Islet of Langerhans (tissue), 1 donor: ENCODE measurements around the gene ZNF407.

Experiments used
- FAIRE-seq: peaks from one replicate; lab custom pipeline; 2011; peaks lifted over from hg19 to GRCh38; lab: Jason Lieb, UNC

ZNF407 gene

GRCh38 chr18:74976331-74976909, 378.8 kb downstream of the ZNF407 start:
- no peak for FAIRE-seq

DNA sequence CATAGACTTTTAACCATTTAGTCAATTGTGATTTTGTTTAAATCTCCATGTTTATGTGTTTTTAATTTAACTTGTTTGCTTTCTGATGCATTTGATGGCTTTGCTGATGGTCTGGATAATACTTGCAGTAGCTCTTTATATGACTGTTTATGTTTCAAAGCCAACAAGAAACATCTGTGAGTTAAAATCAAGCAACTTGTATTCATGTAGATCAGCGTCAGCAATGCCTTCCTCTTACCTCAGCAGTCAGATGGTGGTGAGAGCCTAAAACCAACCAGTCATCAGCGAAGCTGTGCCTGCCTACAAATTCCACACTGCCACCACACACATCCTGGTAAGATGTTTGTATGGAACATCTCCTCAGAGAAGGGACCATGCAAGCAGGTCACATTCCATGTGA, 379.4 kb downstream of the ZNF407 start:
- FAIRE-seq = no peak

- no peak for FAIRE-seq
Measured at GRCh38 chr18:74980669-74981068, 383.0 kb downstream of the ZNF407 start.

GRCh38 chr18:74981476-74981875, 383.8 kb downstream of the ZNF407 start:
- FAIRE-seq = no peak

DNA sequence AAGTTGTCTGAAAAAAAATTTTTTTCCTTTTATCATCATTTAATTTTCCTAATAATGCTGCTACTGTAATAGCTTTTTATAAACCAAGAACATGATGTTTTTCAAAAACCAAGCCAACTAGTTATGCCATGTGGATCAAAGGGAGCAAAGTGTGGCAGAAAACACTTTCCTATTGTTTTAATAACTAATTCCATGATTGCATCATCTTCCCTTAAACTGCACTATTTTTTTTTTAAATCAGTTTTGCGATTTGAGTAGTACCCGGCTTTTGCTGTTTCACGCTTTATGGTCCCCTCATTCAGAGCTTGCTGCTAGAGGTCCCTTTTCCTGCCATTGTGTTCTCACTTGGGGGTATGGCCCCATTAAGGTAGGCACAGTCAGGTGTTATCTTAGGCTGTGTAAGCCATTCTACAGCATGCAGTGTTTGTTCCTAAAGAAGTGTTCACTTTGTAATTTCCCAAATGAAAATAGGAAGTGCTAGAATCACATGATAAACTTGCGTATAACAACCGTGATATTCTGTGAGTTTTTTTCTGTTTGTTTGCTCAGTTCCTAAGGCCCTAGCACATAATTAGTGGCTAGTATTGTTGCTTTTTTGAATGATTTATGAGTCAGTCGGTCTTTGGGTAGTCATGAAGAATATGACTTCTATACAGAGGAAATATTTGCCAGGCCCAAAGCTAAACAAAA, 385.4 kb downstream of the ZNF407 start:
- FAIRE-seq = no peak

DNA sequence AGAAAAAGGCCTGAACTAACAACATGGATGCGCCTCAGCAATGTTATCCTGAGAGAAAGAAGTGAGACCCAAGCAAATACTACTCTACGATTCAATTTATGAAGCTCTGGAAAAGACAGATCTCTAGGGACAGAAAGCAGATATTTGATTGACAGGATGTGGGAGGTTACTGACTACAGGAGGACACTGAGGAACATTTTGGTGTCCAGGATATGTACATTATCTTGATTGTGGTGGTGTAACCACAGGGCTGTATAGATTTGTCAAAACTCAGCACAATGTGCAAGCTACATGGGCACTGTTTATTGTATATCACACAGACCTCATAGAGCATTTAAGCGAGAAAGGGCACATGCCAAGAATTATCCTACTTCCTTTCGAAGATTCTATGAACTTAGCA, 391.5 kb downstream of the ZNF407 start:
- no peak for FAIRE-seq

GRCh38 chr18:74990563-74991081, 393.0 kb downstream of the ZNF407 start:
- no peak for FAIRE-seq

- no peak for FAIRE-seq
Measured at GRCh38 chr18:74994502-74995418, 397.1 kb downstream of the ZNF407 start.

GRCh38 chr18:74995419-74995736, 397.7 kb downstream of the ZNF407 start:
- FAIRE-seq = no peak

GRCh38 chr18:74996055-74996454, 398.4 kb downstream of the ZNF407 start:
- FAIRE-seq = no peak

- FAIRE-seq = peak; percentile 27
Measured at GRCh38 chr18:74996996-74997395, 399.3 kb downstream of the ZNF407 start.

GRCh38 chr18:75000920-75001319, 403.2 kb downstream of the ZNF407 start:
- no peak for FAIRE-seq

DNA sequence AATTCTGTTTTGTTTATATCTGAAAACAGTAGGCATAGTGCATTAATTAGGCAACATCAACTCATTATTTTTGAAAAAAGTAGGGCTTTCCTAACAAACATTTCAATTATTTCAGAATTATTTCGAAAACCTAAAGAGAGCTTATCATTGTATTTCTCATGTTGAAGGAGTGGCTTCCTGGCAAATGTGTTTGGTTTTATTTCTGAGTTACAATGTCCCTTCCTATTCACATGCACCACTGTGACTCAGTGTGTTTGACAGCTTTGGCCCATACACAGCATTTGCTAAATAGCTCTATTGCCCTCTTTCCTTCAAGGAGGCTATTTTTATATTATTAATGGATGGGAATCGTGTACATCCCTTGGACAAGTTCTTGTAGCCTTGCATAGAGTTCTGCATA, 405.4 kb downstream of the ZNF407 start:
- FAIRE-seq = no peak

- no peak for FAIRE-seq
Measured at GRCh38 chr18:75003764-75004690, 406.4 kb downstream of the ZNF407 start.

DNA sequence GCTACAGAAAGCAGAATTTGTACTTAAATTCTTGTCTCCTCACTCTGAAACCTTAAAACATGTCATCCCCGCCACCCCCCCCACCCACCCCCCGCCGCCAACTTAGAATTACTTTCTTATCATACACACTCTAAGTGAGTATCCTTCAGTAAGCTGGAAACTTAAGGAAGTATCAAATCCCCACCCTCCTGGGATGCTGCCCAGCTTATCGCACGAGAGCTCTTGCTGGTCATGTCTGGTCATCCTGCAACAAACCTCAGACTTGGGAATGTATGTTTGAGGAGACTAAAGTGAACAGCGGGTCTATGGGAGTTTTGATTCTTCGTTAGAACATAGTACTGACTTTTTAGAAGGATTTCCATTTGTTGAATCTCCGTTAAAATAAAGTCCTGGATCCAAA, 408.0 kb downstream of the ZNF407 start:
- FAIRE-seq = no peak

- no peak for FAIRE-seq
Measured at GRCh38 chr18:75008186-75008585, 410.5 kb downstream of the ZNF407 start.

DNA sequence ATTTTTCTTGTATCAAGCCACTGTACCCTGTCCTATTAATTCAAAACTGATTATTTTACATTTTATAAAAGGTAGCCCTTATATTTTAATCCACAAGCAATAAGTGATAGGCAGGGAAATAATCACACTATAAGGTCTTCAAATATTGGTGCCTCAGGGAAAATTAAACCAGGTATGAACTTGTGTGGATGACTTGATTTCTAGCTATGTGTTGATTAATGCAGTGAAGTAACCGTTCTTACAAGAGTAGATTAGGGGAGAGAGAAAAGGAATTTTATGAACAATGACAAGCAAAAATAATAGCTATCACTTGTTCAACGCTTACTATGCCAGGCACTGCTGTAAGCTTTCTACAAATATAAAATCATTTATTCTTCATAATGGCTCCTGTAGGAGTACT, 411.6 kb downstream of the ZNF407 start:
- no peak for FAIRE-seq

DNA sequence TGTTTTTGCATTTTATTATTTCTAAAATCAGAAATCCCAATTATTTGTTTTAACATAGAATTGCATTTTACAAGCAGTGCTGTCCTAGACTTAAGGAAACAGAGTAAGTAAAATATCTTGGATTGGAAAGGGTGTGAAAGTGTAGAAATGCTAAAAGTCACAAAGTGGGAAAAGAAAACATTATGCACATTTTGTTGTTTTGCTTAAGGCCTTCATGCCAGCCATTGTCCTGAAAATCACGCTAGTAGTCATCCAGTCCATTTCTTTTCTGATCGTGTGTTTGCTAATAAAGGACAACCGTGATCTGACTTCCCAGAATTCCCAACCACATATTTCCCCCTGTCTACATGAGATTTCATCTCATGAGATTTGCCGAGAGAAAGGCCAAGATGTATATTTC, 412.2 kb downstream of the ZNF407 start:
- no peak for FAIRE-seq

DNA sequence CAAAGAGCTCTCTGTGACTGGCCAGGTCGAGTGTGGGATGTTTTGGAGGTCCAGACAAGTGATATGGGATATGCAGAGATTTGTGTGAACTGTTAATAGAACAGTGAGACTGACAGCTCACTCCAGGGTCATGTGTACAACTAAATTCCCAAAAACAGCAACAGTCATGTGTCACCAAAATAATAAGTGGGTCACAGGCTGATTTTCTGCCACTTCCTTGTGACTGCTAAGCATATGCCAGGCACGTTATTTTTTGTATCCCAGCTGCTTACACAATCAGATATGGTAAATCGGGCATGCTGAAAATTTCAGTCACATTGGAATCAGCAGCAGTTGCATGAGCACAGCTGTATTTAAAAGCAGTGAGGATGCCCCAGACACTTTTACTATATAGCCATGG, 412.6 kb downstream of the ZNF407 start:
- no peak for FAIRE-seq

GRCh38 chr18:75010689-75011088, 413.0 kb downstream of the ZNF407 start:
- no peak for FAIRE-seq

DNA sequence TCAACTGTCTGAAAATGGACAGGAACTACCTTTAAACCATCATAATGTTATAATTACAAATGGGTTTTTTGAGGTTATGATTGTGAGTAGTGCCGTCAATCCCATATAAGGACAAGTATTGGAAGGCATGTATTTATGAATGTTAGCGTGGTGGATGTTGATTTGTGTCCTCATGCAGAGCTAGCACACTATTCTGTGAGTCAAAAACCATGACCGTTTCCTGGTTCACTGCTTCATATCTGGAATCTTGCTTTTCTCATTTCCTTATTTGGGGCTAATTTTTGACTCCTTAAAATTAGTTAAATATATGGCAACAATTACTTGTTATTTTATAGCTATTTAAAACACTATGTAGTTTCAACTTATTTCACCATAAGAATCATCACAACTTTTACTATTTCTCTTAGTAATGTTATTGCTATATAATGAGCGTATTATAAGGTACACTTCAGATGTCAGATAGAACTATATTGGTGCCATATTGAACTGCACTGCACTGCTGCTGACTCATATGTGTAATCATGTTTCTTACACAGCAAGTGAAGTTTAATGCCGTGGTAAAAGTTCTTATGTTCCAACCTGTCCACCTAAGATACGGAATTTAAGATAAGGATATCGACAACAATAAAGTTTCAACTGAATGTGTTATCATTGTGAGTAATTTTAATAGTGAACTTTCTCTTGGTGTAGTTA, 418.5 kb downstream of the ZNF407 start:
- FAIRE-seq = no peak
